ENCODE data around the gene MVD.
A peak's percentile ranks its signal among the peaks of the same experiment; 100 is the strongest.
"Not testable (repeated sequence)": the region's sequence is repeated elsewhere in the genome, so short reads cannot be mapped to it uniquely, and the experiment has no call there.

The MVD gene

DNA sequence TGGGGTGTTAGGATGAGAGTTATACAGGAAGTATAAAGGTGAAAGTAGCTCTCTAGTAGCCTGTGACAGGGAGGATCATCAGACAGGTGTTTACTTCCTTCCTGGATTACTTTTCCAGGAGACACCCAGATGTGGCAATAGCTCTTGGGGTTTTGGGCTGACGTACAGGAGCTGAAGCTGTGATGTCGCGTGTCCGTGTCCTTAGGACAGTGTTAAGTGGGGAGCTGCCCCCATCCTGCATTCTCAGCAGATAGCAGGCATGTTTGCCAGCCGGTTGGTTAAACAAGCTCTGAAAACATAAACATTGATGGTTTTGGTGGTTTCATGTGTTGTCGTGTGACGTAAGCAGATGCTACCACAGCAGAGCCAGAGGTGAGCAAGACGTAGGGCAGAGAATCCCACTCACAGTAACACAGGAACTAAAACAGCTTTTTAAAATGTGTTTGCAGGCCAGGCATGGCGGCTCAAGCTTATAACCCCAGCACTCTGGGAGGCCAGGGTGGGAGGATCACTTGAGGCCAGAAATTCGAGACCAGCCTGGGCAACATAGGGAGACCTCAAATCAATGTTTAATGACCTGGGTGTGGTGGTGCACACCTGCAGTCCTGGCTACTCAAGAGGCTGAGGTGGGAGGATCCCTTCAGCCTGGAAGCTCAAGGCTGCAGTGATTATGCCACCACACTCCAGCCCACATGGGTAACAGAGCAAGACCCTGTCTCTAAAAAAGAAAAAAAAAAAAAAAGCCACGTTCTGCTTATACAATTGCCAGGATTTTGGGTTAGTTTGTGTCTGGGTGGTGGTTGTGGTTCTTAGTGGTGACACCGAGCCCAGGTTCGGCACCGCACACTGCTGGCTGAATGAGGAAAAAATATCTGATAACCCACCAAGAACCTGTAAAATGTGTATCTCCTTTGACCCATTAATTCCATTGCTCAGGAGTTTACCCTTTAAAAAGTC, 42.8 kb downstream of the MVD start:
- DNase-seq, result peak; percentile 79

DNA sequence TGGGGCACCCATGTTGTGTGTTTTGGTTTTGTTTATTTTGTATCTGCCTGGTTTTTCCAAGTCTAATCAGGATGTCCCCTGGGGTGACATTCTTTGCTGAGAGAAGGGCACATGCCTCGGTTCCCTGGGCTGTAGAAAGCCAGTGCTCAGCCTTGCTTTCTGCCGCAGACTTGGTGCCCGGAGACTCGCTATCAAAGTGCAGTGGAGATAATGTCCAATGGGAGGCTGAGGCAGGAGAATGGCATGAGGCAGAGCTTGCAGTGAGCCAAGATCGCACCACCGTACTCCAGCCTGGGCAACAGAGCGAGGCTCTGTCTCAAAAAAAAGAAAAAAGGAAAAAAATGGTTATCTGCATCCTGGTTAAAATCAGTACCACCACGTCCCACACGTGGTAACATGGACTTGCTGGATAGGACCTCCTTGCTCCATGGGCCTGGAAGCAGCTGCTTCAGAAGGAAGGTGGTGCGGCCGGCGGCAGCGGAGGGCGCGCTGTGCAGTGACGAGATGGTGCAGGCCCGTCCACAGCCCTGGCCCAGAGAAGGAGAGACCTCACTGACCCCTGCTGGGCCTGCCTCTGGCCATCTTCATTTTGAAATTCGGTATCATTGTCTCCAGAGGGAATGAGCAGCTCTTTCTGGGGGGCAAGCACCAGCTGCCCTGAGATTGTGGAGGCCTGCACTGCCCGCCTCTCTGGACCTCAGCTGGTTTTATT, 43.8 kb downstream of the MVD start:
- DNase-seq, result no peak

GRCh38 chr16:88618182-88618955, 44.5 kb downstream of the MVD start:
- no peak for DNase-seq

- DNase-seq, result no peak
Observed at GRCh38 chr16:88617268-88618031, 45.4 kb downstream of the MVD start.

DNA sequence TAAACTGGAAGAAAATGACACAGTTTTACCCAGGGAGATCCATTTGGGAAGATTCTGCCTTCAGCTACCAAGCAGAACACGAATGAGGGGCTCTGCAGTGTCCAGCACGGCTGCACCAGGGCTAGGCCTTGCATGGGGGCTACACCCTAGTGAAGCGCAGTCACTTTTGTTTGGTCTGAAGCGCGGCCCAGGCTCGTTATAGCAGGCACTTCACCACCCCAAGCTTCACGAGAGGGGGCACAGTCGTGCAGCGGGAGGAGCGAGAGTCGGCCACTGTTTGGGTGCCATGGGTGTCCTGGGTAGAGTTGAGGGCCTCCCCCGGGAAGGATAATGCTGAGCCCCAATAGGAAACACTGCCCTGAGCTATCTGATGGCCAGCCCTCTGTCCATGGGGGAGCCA, 46.2 kb downstream of the MVD start:
- DNase-seq, result no peak

DNA sequence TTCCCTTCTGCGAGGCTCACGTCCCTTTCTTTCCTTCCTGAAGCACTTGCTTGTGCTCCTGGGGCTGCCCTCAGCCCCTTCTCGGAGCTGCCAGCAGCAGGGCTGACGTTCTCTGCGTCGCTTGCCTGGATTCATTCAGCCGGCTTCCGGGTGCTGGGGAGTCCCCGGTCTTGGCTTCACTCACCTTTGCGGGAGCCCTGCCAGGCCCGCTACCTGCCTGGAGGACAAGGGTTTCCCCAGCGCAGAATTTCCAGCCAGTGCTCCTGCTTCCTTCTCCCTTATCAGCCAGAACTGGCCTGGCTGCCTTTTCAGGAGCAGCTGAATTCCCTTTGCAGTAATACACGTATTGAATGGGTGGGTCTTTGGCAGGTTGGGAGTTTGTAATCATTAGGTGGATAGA, 46.6 kb downstream of the MVD start:
- DNase-seq, result no peak

DNA sequence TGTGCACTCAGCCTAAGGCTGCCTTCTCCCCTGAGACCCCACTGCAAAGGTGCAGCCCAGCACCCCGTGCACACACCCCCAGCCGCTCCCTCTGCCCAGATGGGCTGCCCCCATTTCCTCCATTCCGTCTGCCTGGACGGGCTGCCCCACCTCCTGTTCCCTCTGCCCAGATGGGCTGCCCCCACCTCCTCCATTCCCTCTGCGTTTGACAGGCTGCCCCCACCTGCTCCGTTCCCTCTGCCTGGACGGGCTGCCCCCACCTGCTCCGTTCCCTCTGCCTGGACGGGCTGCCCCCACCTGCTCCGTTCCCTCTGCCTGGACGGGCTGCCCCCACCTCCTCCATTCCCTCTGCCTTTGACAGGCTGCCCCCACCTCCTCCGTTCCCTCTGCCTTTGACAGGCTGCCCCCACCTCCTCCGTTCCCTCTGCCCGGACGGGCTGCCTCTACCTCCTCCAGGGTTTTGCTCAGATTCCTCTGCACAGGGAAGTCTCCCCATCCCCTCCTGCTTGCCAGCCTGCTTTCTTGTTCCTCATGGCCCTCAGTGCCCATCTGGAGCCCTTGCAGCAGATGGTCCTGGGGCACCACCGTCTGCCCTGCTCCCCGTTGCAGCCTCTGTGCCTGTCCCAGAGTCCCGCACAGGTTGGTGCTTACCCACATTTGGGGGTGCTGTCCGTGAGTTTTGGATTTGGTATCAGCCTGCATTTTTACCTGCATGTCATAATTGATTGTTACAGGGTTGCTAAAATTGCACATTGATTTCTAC, 47.9 kb downstream of the MVD start:
- DNase-seq, result no peak

DNA sequence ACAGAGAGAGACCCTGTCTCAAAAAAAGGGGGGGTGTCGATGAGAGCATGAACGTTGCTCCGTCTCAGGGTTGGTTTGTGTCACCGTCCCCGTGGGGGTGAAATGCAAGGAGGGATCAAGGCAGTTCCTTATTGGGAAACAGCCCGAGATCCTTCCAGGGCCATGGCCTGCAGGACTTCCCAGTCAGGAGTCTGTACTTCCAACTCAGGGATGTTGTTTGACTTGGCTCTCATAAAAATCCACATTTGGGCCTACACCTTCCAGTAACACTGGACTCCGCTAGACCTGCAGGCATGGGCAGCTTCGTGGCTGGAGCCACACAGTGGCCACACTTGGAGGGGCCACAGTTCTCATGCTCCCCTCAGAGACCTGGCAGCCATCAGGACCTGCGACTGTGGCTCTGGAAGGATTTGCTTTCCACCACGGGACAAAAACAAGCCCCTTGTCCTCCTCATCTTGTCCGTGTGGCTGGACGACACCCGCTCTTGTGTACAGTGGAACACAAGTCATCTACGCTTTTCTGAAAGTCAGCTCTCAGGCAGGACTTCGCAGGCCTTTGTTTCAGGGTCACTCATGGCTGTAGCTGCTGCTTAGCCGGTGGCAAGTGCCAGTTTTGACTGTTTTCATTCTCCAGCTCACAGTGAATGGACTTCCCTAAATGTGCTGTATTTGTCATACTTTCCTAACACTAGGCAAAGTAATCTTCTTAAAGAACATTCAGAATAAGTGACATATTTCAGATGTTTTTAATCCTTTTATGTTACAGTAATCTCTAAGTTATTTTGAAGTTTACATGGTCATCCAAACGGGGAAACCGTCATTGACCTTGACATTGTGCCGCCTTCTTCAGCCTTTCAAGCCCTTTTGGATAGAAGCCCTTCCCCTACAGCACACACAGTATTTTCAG, 48.7 kb downstream of the MVD start:
- DNase-seq, result no peak

DNA sequence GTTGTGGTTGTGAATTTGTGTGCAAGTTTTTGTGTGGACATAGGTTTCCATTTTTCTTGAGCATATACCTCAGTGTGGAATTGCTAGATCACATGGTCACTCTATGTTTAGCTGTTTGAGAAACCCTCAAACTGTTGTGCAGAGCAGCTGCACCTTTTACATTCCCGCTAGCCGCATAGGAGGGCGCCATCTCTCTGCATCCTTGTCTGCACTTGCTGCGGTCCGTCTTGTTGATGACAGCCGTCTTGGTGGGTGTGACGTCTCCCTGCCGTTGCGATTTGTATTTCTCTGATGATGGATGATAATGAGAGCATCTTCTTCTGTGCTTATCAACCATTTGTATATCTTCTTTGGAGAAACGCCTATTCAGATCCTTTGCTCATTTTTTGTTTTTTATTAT, 49.6 kb downstream of the MVD start:
- no peak for DNase-seq

GRCh38 chr16:88610909-88611812, 51.7 kb downstream of the MVD start:
- DNase-seq, result no peak

GRCh38 chr16:88610080-88610479, 52.8 kb downstream of the MVD start:
- DNase-seq, result no peak

- not testable (repeated sequence) for DNase-seq
Observed at GRCh38 chr16:88609426-88609825, 53.5 kb downstream of the MVD start.

DNA sequence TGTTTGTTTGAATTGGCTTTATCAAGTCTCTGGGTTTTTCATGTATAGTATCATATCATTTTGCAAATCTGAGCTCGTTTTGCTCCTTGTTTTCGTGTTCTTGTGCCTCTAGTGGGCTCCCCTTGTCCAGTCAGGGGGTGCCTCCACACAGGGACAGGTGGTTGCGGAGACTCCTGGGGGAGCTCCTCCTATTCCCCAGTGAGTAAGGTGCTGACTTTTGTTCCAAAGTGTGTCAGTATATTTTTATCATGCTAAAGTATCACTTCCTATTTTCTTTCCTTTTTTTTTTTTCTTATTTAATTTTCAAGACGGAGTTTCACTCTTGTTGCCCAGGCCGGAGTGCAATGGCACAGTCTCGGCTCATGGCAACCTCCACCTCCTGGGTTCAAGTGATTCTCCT, 54.8 kb downstream of the MVD start:
- DNase-seq, result no peak

- no peak for DNase-seq
Observed at GRCh38 chr16:88606148-88606757, 56.6 kb downstream of the MVD start.

- DNase-seq, result no peak
Observed at GRCh38 chr16:88605186-88606147, 57.4 kb downstream of the MVD start.

GRCh38 chr16:88602091-88602490, 60.8 kb downstream of the MVD start:
- no peak for DNase-seq

Data from CD4-positive, alpha-beta T cell treated with Interferon gamma for 1 hour (primary cell).